Caco-2 (cell line): Measurements from ENCODE around the gene SH3YL1. TPM values are rescaled to one million over a fixed set of nuclear protein-coding genes. Genes with fewer than 3 reads are reported as not detected.

Experiments
- BruUV-seq: library from RNA; stranded (reverse); fragments of 400-500 nt; replicated peaks from 2 replicates; lab custom pipeline; 2021; lab: Mats Ljungman, UMichigan
- CTCF ChIA-PET: fragments of 300-600 bp; sonication (Branson Sonifier 250); formaldehyde crosslinking; loops from one replicate; lab custom pipeline; 2022; ENCODE audit warnings: antibody characterized with exemption; lab: Charles Lee
- POLR2A ChIA-PET: fragments of 300-600 bp; sonication (Branson Sonifier 250); formaldehyde crosslinking; loops from one replicate; lab custom pipeline; 2022; ENCODE audit warnings: antibody characterized with exemption; lab: Charles Lee
- DNase-seq, 2 experiments: peaks; one replicate each; pipeline versions ENCODE4 v3.0.0 to v3.0.0-alpha.2; 2020 to 2022
- H3K27me3 ChIP-seq: replicated peaks from 2 replicates; pipeline ENCODE4 v1.6.0; 2011; ENCODE audit warnings: low read length; ENCODE audit not compliant: control insufficient read depth, insufficient read depth
- H3K36me3 ChIP-seq: 2 replicates; pipeline ENCODE4 v1.5.1; 2011; ENCODE audit warnings: low read length; ENCODE audit not compliant: control insufficient read depth, insufficient read depth
- H3K4me1 ChIP-seq: fragments of 250-450 bp; sonication (Bioruptor Pico); 2 replicates; pipeline ENCODE4 v1.5.1; 2020; ENCODE audit warnings: mild to moderate bottlenecking
- H3K4me3 ChIP-seq: 2 replicates; pipeline ENCODE4 v1.5.1; 2011; ENCODE audit warnings: low read depth, mild to moderate bottlenecking, control low read depth, low read length
- H3K9me3 ChIP-seq: fragments of 250-450 bp; sonication (Bioruptor Pico); 2 replicates; pipeline ENCODE4 v1.5.1; 2020; ENCODE audit warnings: mild to moderate bottlenecking, moderate library complexity
- H3K27ac Mint-ChIP-seq: one replicate; pipeline ENCODE4 v1.8.0; 2022; ENCODE audit warnings: mixed read lengths; ENCODE audit not compliant: unreplicated experiment
- H3K27me3 Mint-ChIP-seq: one replicate; pipeline ENCODE4 v1.8.0; 2022; ENCODE audit warnings: mixed read lengths; ENCODE audit not compliant: insufficient read depth, unreplicated experiment
- H3K36me3 Mint-ChIP-seq: one replicate; pipeline ENCODE4 v1.8.0; 2022; ENCODE audit warnings: mild to moderate bottlenecking, mixed read lengths; ENCODE audit not compliant: insufficient read depth, unreplicated experiment
- H3K4me1 Mint-ChIP-seq: one replicate; pipeline ENCODE4 v1.8.0; 2022; ENCODE audit warnings: low read depth, mixed read lengths; ENCODE audit not compliant: unreplicated experiment
- H3K4me3 Mint-ChIP-seq: one replicate; pipeline ENCODE4 v1.8.0; 2022; ENCODE audit warnings: mild to moderate bottlenecking, moderate library complexity, mixed read lengths; ENCODE audit not compliant: unreplicated experiment
- H3K9me3 Mint-ChIP-seq: one replicate; pipeline ENCODE4 v1.8.0; 2022; ENCODE audit warnings: mixed read lengths; ENCODE audit not compliant: unreplicated experiment
- intact Hi-C: fragments of 100-400 bp; cut with micrococcal nuclease; formaldehyde crosslinking; loops from one replicate; pipeline ENCODE4 v1.10.0; 2022; ENCODE audit not compliant: unreplicated experiment
- total RNA-seq: library from RNA; stranded (reverse); gene quantifications from 2 replicates; pipeline ENCODE4 v1.2.3, GENCODE V29; 2022
- TF ChIP-seq, protein P1 (sequence below), 2 experiments: fragments of 200-600 bp in 1 of 2; IDR thresholded peaks; 1 replicate in 1 of 2; 2 replicates in 1 of 2; pipeline versions ENCODE4 v1.5.1 to v1.8.0; 2011 to 2022; ENCODE audit warnings: antibody characterized with exemption in 1 of 2, control low read depth in 1 of 2, inconsistent platforms in 1 of 2, low read depth in 1 of 2, low read length in 1 of 2, mild to moderate bottlenecking in 1 of 2, moderate library complexity in 1 of 2; ENCODE audit not compliant: insufficient read depth in 1 of 2, severe bottlenecking in 1 of 2, unreplicated experiment in 1 of 2

Gene SH3YL1
- total RNA-seq, 1 experiment from 2014 or later = 76.0 TPM

DNA sequence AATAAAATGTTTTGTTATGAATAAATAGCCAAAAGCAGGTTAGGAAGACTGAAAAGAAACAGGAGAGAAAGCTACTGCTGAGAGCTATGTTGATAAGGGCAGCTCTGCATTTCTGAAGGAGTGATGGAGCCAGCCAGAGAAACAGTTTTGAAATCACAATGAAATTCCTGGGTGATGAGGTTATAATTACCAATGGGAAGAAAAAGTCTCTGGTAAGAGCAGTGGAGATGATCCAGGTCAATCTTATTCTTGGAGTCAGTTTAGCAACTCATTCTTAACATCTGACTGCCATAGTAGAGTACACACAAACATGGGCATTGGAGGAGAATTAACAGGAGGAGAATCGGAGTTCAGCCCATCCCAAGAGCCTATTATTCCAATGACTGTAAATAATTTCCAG, 21.7 kb upstream of the SH3YL1 start:
- no peak for DNase-seq
- no peaks in the 10 kb centered on the region for H3K36me3 ChIP-seq
- H3K27me3 Mint-ChIP-seq = peaks cover 10% of the 10 kb centered on the region
- intact Hi-C loops = no loop called here
- H3K4me3 ChIP-seq = no peak overlapping the region
- TSS peak; percentile 4 for BruUV-seq
- no peaks in the 10 kb centered on the region for H3K4me1 Mint-ChIP-seq
- TF ChIP-seq, protein P1, sequence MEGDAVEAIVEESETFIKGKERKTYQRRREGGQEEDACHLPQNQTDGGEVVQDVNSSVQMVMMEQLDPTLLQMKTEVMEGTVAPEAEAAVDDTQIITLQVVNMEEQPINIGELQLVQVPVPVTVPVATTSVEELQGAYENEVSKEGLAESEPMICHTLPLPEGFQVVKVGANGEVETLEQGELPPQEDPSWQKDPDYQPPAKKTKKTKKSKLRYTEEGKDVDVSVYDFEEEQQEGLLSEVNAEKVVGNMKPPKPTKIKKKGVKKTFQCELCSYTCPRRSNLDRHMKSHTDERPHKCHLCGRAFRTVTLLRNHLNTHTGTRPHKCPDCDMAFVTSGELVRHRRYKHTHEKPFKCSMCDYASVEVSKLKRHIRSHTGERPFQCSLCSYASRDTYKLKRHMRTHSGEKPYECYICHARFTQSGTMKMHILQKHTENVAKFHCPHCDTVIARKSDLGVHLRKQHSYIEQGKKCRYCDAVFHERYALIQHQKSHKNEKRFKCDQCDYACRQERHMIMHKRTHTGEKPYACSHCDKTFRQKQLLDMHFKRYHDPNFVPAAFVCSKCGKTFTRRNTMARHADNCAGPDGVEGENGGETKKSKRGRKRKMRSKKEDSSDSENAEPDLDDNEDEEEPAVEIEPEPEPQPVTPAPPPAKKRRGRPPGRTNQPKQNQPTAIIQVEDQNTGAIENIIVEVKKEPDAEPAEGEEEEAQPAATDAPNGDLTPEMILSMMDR (IDR thresholded peaks at IDR 0.05; ENCODE audit: insufficient read depth in 1 of 2, low read depth in 1 of 2, low read length in 1 of 2, severe bottlenecking in 1 of 2, unreplicated experiment in 1 of 2) = no peak
- ChIA-PET POLR2A (no interaction called here), CTCF (interaction anchor here (0.6 kb wide), 1 partner anchor 47 kb away, joined by 3 read pairs; no protein-coding TSS in a partner anchor)
- H3K27ac Mint-ChIP-seq = no peak overlapping the region
- H3K9me3 ChIP-seq = no peaks in the 10 kb centered on the region
- peaks cover 15% of the 10 kb centered on the region for H3K36me3 Mint-ChIP-seq
- no peaks in the 10 kb centered on the region; the same call in none of the 2 replicates for H3K27me3 ChIP-seq
- H3K9me3 Mint-ChIP-seq = no peaks in the 10 kb centered on the region
- H3K4me3 Mint-ChIP-seq = no peak overlapping the region
- peaks cover 4% of the 10 kb centered on the region; the same call in 1 of the 2 replicates for H3K4me1 ChIP-seq

DNA sequence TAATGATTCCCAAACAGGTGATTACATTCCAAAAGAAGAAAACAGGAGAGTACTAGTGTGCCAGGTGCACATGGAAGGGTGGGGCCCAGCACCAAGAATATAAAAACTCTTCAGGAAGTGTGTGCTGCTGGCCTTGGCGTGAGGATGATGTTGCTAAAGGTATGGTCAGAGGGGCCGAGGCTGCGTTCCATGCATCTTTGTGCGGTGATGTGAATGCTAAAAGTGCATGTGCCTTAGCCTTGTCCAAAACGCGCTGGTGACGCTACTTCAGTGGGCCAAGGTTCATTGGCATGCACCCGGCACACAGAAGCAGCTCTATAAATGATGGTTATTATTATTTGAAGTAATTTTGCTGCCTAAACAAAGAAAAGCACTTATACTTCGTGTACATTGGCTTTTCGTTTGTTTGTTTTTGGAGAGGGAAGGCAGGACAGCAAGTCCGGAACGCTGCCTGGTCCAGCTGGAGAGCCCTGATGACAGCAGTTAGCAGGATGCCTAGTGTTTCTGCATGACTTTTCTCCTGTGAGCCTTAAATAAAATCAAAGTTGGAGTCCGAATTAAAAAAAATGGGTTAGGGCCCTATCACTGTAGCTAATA, 21.2 kb upstream of the SH3YL1 start:
- no peak overlapping the region for H3K4me3 ChIP-seq
- TF ChIP-seq, protein P1 (IDR thresholded peaks at IDR 0.05; ENCODE audit: insufficient read depth in 1 of 2, low read depth in 1 of 2, low read length in 1 of 2, severe bottlenecking in 1 of 2, unreplicated experiment in 1 of 2) = no peak
- H3K9me3 ChIP-seq = no peaks in the 10 kb centered on the region
- H3K4me1 ChIP-seq = peaks cover 4% of the 10 kb centered on the region; the same call in 1 of the 2 replicates
- Mint-ChIP-seq H3K27ac (no peak overlapping the region), H3K4me3 (no peak overlapping the region), H3K4me1 (no peaks in the 10 kb centered on the region), H3K9me3 (no peaks in the 10 kb centered on the region), H3K27me3 (peaks cover 8% of the 10 kb centered on the region), H3K36me3 (peaks cover 16% of the 10 kb centered on the region)
- intact Hi-C loops = no loop called here
- no peak for DNase-seq
- CTCF ChIA-PET = interaction anchor here (0.6 kb wide), 1 partner anchor 47 kb away, joined by 3 read pairs; no protein-coding TSS in a partner anchor
- POLR2A ChIA-PET = no interaction called here
- H3K36me3 ChIP-seq = no peaks in the 10 kb centered on the region
- no TSS peak for BruUV-seq
- H3K27me3 ChIP-seq = no peaks in the 10 kb centered on the region; the same call in 1 of the 2 replicates

DNA sequence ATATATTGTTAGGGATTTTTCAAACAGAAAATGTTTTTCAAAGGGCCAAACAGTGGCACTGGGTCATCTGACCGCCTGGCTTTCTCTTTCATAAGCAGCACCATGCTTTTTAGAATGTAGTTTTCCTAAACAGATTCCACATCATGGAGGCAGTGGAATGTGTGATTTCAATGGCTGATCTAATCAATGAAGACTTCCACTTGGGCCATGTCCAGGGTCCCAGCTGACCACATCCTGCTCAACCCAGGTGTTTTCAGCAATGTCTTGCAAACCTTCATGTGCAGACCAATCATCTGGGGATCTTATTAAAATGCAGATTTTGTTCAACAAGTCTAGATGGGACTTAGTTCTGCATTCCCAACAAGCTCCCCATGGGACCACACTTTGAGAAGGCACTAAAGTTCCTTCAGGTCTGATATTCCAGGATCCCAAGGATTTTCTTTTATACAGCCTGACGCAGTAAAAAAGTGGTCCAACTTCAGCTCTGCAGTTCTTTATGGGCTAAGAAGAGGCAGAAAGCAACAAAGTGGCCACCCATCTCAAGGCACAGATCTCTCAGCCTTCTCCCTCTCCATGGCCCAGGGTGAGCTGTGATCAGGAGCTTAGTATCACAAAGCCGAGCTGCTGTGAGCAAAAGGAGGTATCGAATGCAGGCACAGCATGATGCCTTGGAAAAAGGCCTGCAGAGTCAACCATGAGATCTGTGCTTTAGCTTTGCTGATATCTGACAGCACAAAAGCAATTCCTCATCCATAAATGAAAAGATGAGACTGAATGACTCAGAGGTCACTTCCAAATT, 20.4 kb upstream of the SH3YL1 start:
- ChIA-PET CTCF (interaction anchor here (0.6 kb wide), 1 partner anchor 364 kb away, joined by 3 read pairs; no protein-coding TSS in a partner anchor), POLR2A (interaction anchor here (0.5 kb wide), 1 partner anchor 20 kb away, joined by 3 read pairs; no protein-coding TSS in a partner anchor)
- H3K9me3 ChIP-seq = no peaks in the 10 kb centered on the region
- no peak overlapping the region for H3K4me3 ChIP-seq
- Mint-ChIP-seq H3K4me3 (no peak overlapping the region), H3K27me3 (peaks cover 7% of the 10 kb centered on the region), H3K36me3 (peaks cover 24% of the 10 kb centered on the region), H3K9me3 (no peaks in the 10 kb centered on the region), H3K27ac (no peak overlapping the region), H3K4me1 (no peaks in the 10 kb centered on the region)
- H3K36me3 ChIP-seq = no peaks in the 10 kb centered on the region
- TF ChIP-seq, protein P1 (IDR thresholded peaks at IDR 0.05; ENCODE audit: insufficient read depth in 1 of 2, low read depth in 1 of 2, low read length in 1 of 2, severe bottlenecking in 1 of 2, unreplicated experiment in 1 of 2) = no peak
- no peaks in the 10 kb centered on the region for H3K27me3 ChIP-seq
- DNase-seq = no peak
- BruUV-seq = no TSS peak
- intact Hi-C loops = no loop called here
- peaks cover 2% of the 10 kb centered on the region; the same call in 1 of the 2 replicates for H3K4me1 ChIP-seq
